H1 (cell line): ENCODE results near the gene MRPS12. TPM values are rescaled to one million over a fixed set of nuclear protein-coding genes. Genes with fewer than 3 reads are reported as not detected.

ENCODE experiments used
- CTCF ChIA-PET: fragments of 300-600 bp; sonication (Branson Sonifier 250); formaldehyde crosslinking; loops from one replicate; lab custom pipeline; 2021; ENCODE audit not compliant: partially characterized antibody; lab: Charles Lee
- POLR2A ChIA-PET: fragments of 300-600 bp; sonication (Branson Sonifier 250); formaldehyde crosslinking; loops from one replicate; lab custom pipeline; 2021; ENCODE audit warnings: inconsistent platforms; ENCODE audit not compliant: partially characterized antibody; lab: Charles Lee
- DNase-seq, 2 experiments: peaks; one replicate each; pipeline versions ENCODE4 v3.0.0 to v3.0.0-alpha.2; 2010 to 2022; ENCODE audit warnings: low spot score in 2 of 2, low read depth in 1 of 2, mixed read lengths in 1 of 2
- FAIRE-seq: peaks from 2 replicates; lab custom pipeline; 2011; peaks lifted over from hg19 to GRCh38; lab: Jason Lieb, UNC
- H2AFZ ChIP-seq: 2 replicates; pipeline ENCODE4 v1.8.1; 2012; ENCODE audit warnings: low read length, inconsistent platforms
- H2AK5ac ChIP-seq: 2 replicates; pipeline ENCODE4 v1.6.1; 2013; ENCODE audit warnings: low read depth, low read length
- H2BK120ac ChIP-seq: replicated peaks from 2 replicates; pipeline ENCODE3; 2013; ENCODE audit warnings: low read depth, low read length, inconsistent platforms
- H2BK12ac ChIP-seq: 2 replicates; pipeline ENCODE4 v1.6.1; 2013; ENCODE audit warnings: low read depth, low read length
- H2BK15ac ChIP-seq: 2 replicates; pipeline ENCODE4 v1.6.1; 2013; ENCODE audit warnings: low read length
- H2BK20ac ChIP-seq: 2 replicates; pipeline ENCODE4 v1.6.1; 2013; ENCODE audit warnings: low read length
- H2BK5ac ChIP-seq: 2 replicates; pipeline ENCODE4 v1.6.1; 2013; ENCODE audit warnings: low read depth, low read length
- H3K14ac ChIP-seq: 2 replicates; pipeline ENCODE4 v1.6.1; 2013; ENCODE audit warnings: inconsistent platforms; ENCODE audit not compliant: insufficient read length
- H3K18ac ChIP-seq: 2 replicates; pipeline ENCODE4 v1.6.1; 2013; ENCODE audit warnings: low read length; ENCODE audit errors: extremely low read depth
- H3K23ac ChIP-seq: 2 replicates; pipeline ENCODE4 v1.6.1; 2013; ENCODE audit warnings: inconsistent platforms; ENCODE audit not compliant: insufficient read length
- H3K23me2 ChIP-seq: 2 replicates; pipeline ENCODE4 v1.6.1; 2013; ENCODE audit warnings: low read depth, low read length
- H3K27ac ChIP-seq: 2 replicates; pipeline ENCODE4 v1.6.1; 2011; ENCODE audit warnings: low read depth, low read length, inconsistent platforms
- H3K27me3 ChIP-seq, 4 experiments: replicated peaks in 1 of 4; 1 replicate in 1 of 4; 2 replicates in 3 of 4; pipeline versions ENCODE4 v1.6.1 to v1.8.1; 2011 to 2013; ENCODE audit warnings: low read length in 3 of 4, mild to moderate bottlenecking in 3 of 4, inconsistent platforms in 2 of 4, mixed read lengths in 2 of 4, moderate library complexity in 1 of 4; ENCODE audit not compliant: control insufficient read depth in 3 of 4, insufficient read depth in 3 of 4; ENCODE audit errors: extremely low read depth in 1 of 4
- H3K36me3 ChIP-seq, 4 experiments: 2 replicates each; pipeline versions ENCODE4 v1.6.1 to v1.8.1; 2011 to 2013; ENCODE audit warnings: mild to moderate bottlenecking in 4 of 4, low read length in 3 of 4, moderate library complexity in 2 of 4, control low read depth in 1 of 4, inconsistent platforms in 1 of 4; ENCODE audit not compliant: insufficient read depth in 4 of 4, control insufficient read depth in 2 of 4
- H3K4ac ChIP-seq: replicated peaks from 2 replicates; pipeline ENCODE3; 2013; ENCODE audit warnings: low read length, low read depth, mixed read lengths, inconsistent platforms; ENCODE audit not compliant: insufficient read length
- H3K4me1 ChIP-seq, 4 experiments: replicated peaks in 1 of 4; 1 replicate in 1 of 4; 2 replicates in 3 of 4; pipeline versions ENCODE4 v1.6.1 to v1.8.1; 2011 to 2013; ENCODE audit warnings: low read length in 3 of 4, inconsistent platforms in 2 of 4, mixed read lengths in 1 of 4; ENCODE audit not compliant: insufficient read depth in 4 of 4, control insufficient read depth in 3 of 4
- H3K4me2 ChIP-seq, 2 experiments: 2 replicates each; pipeline versions ENCODE4 v1.6.1 to v1.8.1; 2011 to 2013; ENCODE audit warnings: low read depth in 2 of 2, low read length in 2 of 2, control low read depth in 1 of 2, inconsistent platforms in 1 of 2, mild to moderate bottlenecking in 1 of 2; ENCODE audit not compliant: insufficient read depth in 1 of 2
- H3K4me3 ChIP-seq, 4 experiments: fragments of 200-600, 300-600 bp in 1 of 4; sonication (generic), shearing (Covaris generic), sonication (Bioruptor Twin) in 1 of 4; 2 replicates each; pipeline versions ENCODE4 v1.5.1 to v1.8.1; 2011 to 2016; ENCODE audit warnings: low read length in 4 of 4, low read depth in 3 of 4, control low read depth in 2 of 4, inconsistent platforms in 2 of 4, mild to moderate bottlenecking in 2 of 4, mixed read lengths in 1 of 4, moderate library complexity in 1 of 4; ENCODE audit not compliant: insufficient read depth in 2 of 4; ENCODE audit errors: extremely low read depth in 1 of 4
- H3K56ac ChIP-seq: replicated peaks from 2 replicates; pipeline ENCODE3; 2013; ENCODE audit warnings: low read depth, mild to moderate bottlenecking, mixed read lengths, low read length, inconsistent platforms; ENCODE audit not compliant: insufficient read length
- H3K79me1 ChIP-seq: 2 replicates; pipeline ENCODE4 v1.6.1; 2013; ENCODE audit warnings: low read depth, low read length, control low read depth
- H3K79me2 ChIP-seq, 2 experiments: 2 replicates each; pipeline versions ENCODE4 v1.6.1 to v1.8.1; 2012 to 2013; ENCODE audit warnings: low read length in 2 of 2, mild to moderate bottlenecking in 2 of 2, inconsistent platforms in 1 of 2; ENCODE audit not compliant: insufficient read depth in 2 of 2, control insufficient read depth in 1 of 2
- H3K9ac ChIP-seq, 4 experiments: replicated peaks in 1 of 4; 1 replicate in 1 of 4; 2 replicates in 3 of 4; pipeline versions ENCODE4 v1.6.1 to v1.8.1; 2011 to 2013; ENCODE audit warnings: low read depth in 3 of 4, low read length in 3 of 4, control low read depth in 2 of 4, mild to moderate bottlenecking in 2 of 4, moderate library complexity in 2 of 4, inconsistent platforms in 1 of 4; ENCODE audit errors: extremely low read depth in 1 of 4
- H3K9me3 ChIP-seq, 2 experiments: 2 replicates each; pipeline versions ENCODE4 v1.6.1 to v1.8.1; 2012 to 2013; ENCODE audit warnings: mild to moderate bottlenecking in 2 of 2, moderate library complexity in 2 of 2, control low read depth in 1 of 2, inconsistent platforms in 1 of 2, low read depth in 1 of 2, low read length in 1 of 2, mixed read lengths in 1 of 2; ENCODE audit not compliant: insufficient read depth in 2 of 2
- H4K20me1 ChIP-seq, 2 experiments: replicated peaks in 1 of 2; 2 replicates each; pipeline versions ENCODE3 to v1.8.1; 2011 to 2013; ENCODE audit warnings: inconsistent platforms in 2 of 2, low read length in 2 of 2, mild to moderate bottlenecking in 1 of 2; ENCODE audit not compliant: insufficient read depth in 2 of 2, control insufficient read depth in 1 of 2
- H4K5ac ChIP-seq: 2 replicates; pipeline ENCODE4 v1.6.1; 2013; ENCODE audit warnings: low read length, low read depth, mixed read lengths, inconsistent platforms; ENCODE audit not compliant: insufficient read length
- H4K8ac ChIP-seq: 2 replicates; pipeline ENCODE4 v1.8.0; 2013; ENCODE audit warnings: mild to moderate bottlenecking, moderate library complexity, low read length, inconsistent platforms; ENCODE audit not compliant: insufficient read depth; ENCODE audit errors: extremely low read depth
- H4K91ac ChIP-seq: replicated peaks from 2 replicates; pipeline ENCODE3; 2013; ENCODE audit warnings: low read length, mixed read lengths, inconsistent platforms; ENCODE audit not compliant: insufficient read length
- ATF2 ChIP-seq: IDR thresholded peaks from 2 replicates; pipeline ENCODE4 v1.6.1; 2012; ENCODE audit warnings: low read length, inconsistent platforms
- EP300 ChIP-seq, 2 experiments: IDR thresholded peaks; 1 replicate in 1 of 2; 2 replicates in 1 of 2; pipeline ENCODE4 v1.6.1; 2011 to 2012; ENCODE audit warnings: low read depth in 2 of 2, low read length in 2 of 2, mild to moderate bottlenecking in 2 of 2, borderline replicate concordance in 1 of 2, inconsistent platforms in 1 of 2, moderate library complexity in 1 of 2
- JUND ChIP-seq: IDR thresholded peaks from 2 replicates; pipeline ENCODE4 v1.6.1; 2011; ENCODE audit warnings: mild to moderate bottlenecking, improper control_type of control experiment, low read length
- POLR2AphosphoS5 ChIP-seq: IDR thresholded peaks from 2 replicates; pipeline ENCODE4 v1.6.1; 2011; ENCODE audit warnings: low read depth, low read length
- RBBP5 ChIP-seq: IDR thresholded peaks from 2 replicates; pipeline ENCODE4 v1.7.1; 2012; ENCODE audit warnings: low read depth, mild to moderate bottlenecking, inconsistent platforms, low read length, moderate library complexity, borderline replicate concordance
- SP1 ChIP-seq: IDR thresholded peaks from 2 replicates; pipeline ENCODE4 v1.6.1; 2011; ENCODE audit warnings: low read depth, low read length
- SP2 ChIP-seq: IDR thresholded peaks from 2 replicates; pipeline ENCODE4 v1.6.1; 2012; ENCODE audit warnings: mild to moderate bottlenecking, low read length, inconsistent platforms
- SUZ12 ChIP-seq: fragments of 200-600 bp; sonication (generic); IDR thresholded peaks from 2 replicates; pipeline ENCODE4 v1.6.1; 2012; ENCODE audit warnings: mild to moderate bottlenecking, inconsistent platforms, low read length, moderate library complexity, mixed read lengths
- TBP ChIP-seq: IDR thresholded peaks from 2 replicates; pipeline ENCODE4 v1.6.1; 2011; ENCODE audit warnings: low read depth, low read length, improper control_type of control experiment
- USF2 ChIP-seq: IDR thresholded peaks from 2 replicates; pipeline ENCODE4 v1.6.1; 2011; ENCODE audit warnings: low read length, improper control_type of control experiment
- WGBS, 2 experiments: shearing (Covaris generic) in 1 of 2; methylation state at CpG; one replicate each; pipeline versions ENCODE4 v1.1.6 to v1.1.7; 2013 to 2015; ENCODE audit warnings: low lambda C conversion rate in 2 of 2, mixed read lengths in 2 of 2, inconsistent platforms in 1 of 2, low coverage in 1 of 2, missing lambda C conversion rate in 1 of 2; ENCODE audit not compliant: insufficient replicate concordance in 2 of 2, insufficient coverage in 1 of 2, insufficient read length in 1 of 2; ENCODE audit errors: extremely low coverage in 1 of 2, missing lambda C conversion rate in 1 of 2; 5-methylcytosine and 5-hydroxymethylcytosine counted together
- polyA plus RNA-seq, 7 experiments: library from polyadenylated mRNA; depleted of rRNA in 3 of 7; stranded (reverse) in 5 of 7; unstranded in 2 of 7; fragments of >200 nt in 5 of 7; fragments of 200-250 nt in 2 of 7; gene quantifications; 1 replicate in 5 of 7; 2 replicates in 1 of 7; 4 replicates in 1 of 7; pipeline versions ENCODE4 v1.2.1 to v1.2.3, GENCODE V29; 2011 to 2013; ENCODE audit warnings: missing spikeins in 2 of 7, mixed read lengths in 2 of 7
- total RNA-seq: library from RNA; stranded (reverse); fragmentation: NEBNext Ultra II Directional; extraction: Animal tissue kit (Norgen Biotek cat#: 25700); gene quantifications from 2 replicates; pipeline ENCODE4 v1.2.1, GENCODE V29; 2021

The MRPS12 gene
- total and polyA plus RNA-seq, 2 of the 8 experiments (the other 6 are each of a cell fraction or from before 2014, with no cell fraction given), result 79.0 to 175 TPM

DNA sequence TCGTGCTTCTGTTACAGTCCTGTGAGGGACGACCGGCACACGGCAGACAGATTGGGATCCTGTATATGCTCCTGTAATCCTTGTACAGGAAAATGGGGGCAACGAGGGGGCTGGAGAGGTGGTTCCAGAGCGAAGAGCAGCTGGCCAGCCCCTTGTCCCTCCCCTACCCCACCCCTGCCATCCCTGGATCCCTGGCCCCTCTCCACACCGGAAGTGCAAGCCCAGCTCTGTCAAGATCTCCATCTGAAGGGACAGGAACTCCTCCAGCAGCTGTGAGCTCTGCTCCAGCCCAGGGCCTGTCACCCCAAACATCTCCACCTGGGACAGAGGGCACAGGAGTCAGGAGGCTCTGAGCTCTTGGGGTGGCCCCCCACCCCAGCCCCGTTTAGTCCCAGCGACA is 13.2 kb upstream of the MRPS12 start:
- no peak overlapping the region for H3K4ac ChIP-seq
- H3K36me3 ChIP-seq, result peaks cover 2 to 17% (median 11%) of the 10 kb centered on the region in 4 experiments; a peak in 6 of 8 replicates
- H3K27me3 ChIP-seq, result no peaks in the 10 kb centered on the region; a peak in 1 of 7 replicates
- no peak overlapping the region for H2BK12ac ChIP-seq
- no peak overlapping the region for H3K56ac ChIP-seq
- DNase-seq (no peak), FAIRE-seq (no peak)
- no peaks in the 10 kb centered on the region; a peak in 1 of 4 replicates for H3K79me2 ChIP-seq
- no peaks in the 10 kb centered on the region for H3K4me1 ChIP-seq
- WGBS, 2 experiments, result 98% methylated on average over 6 of the region's 9 CpGs; no CpG with 5 or more reads in 1 of the 2 experiments
- H3K14ac ChIP-seq, result no peak overlapping the region
- CTCF ChIA-PET, result interaction anchor here (0.7 to 2.7 kb wide), 5 partner anchors 10 to 59 kb away, joined by 3 to 24 read pairs (median 5); partner anchors contain the start of genes MRPS12, NFKBIB and SARS2
- H3K23me2 ChIP-seq, result peaks cover 6% of the 10 kb centered on the region; the same call in 1 of the 2 replicates
- TF ChIP-seq SUZ12 (no peak), SP1 (no peak), USF2 (no peak), EP300 (IDR thresholded peaks at IDR 0.05; ENCODE audit: borderline replicate concordance in 1 of 2, low read depth in 2 of 2, low read length in 2 of 2) (no peak), ATF2 (no peak), JUND (no peak), TBP (no peak), SP2 (no peak), RBBP5 (no peak), POLR2AphosphoS5 (no peak)
- POLR2A ChIA-PET, result interaction anchor here (0.8 to 6.7 kb wide), 8 partner anchors 8 to 157 kb away, joined by 3 to 36 read pairs (median 3); partner anchors contain the start of genes MRPS12, NFKBIB, SARS2 and SIRT2
- peaks cover 0 to 7% of the 10 kb centered on the region in 2 experiments for H4K20me1 ChIP-seq
- H3K9ac ChIP-seq, result no peak overlapping the region
- H3K27ac ChIP-seq, result no peak overlapping the region
- H2BK15ac ChIP-seq, result no peak overlapping the region
- no peak overlapping the region for H2BK5ac ChIP-seq
- no peak overlapping the region for H2AK5ac ChIP-seq
- H4K5ac ChIP-seq, result no peak overlapping the region
- H3K23ac ChIP-seq, result no peak overlapping the region
- no peak overlapping the region for H2AFZ ChIP-seq
- H3K9me3 ChIP-seq, result no peaks in the 10 kb centered on the region
- H4K8ac ChIP-seq, result 0 out of 2 replicates have a peak overlapping the region, but pooled peaks have one; percentile 2
- no peaks in the 10 kb centered on the region for H3K79me1 ChIP-seq
- no peak overlapping the region for H3K4me3 ChIP-seq
- no peak overlapping the region for H4K91ac ChIP-seq
- no peak overlapping the region for H2BK20ac ChIP-seq
- no peak overlapping the region for H3K4me2 ChIP-seq
- no peak overlapping the region for H2BK120ac ChIP-seq
- H3K18ac ChIP-seq, result no peak overlapping the region
